GM19328 (cell line): ENCODE data around the gene SULT4A1.

ENCODE experiments used
- ATAC-seq: cut with Tn5 transposase; IDR thresholded peaks from one replicate; pipeline ENCODE4 v1.9.1; 2021; ENCODE audit warnings: mild to moderate bottlenecking, moderate library complexity; ENCODE audit not compliant: unreplicated experiment

SULT4A1 gene

DNA sequence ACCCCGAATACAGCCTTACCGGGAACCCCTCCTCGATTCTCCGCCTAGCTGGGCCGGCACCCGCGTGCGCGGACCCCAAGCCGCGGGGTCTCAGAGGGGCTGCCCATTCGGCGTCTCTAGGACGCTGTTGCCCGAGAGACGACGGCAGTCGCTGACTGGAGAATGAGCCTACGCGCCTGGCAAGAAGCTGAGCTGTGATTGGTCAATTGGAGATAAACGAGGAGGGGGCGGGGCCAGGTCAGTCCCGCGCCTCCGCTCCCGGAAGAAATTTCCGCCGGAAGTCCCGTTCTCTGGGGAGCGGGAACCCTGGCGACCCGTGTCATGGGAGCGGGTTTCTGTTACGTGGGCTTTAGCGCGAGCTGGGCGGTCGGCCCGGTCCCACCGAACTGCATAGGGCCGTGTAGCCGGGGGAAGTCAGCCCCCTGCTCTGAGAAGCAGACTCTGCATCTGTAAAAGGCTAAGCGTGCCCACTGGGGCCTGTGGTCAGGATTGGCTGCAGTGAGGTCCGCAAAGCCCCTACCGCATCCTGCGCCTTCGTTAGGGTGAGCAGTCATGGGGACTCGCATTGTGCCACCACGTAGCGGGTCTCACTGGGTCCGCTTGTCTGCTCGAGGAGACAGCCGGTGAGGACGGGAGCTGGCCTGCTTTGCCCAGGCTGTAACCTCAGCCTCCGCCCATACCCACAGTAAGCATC is 50.0 kb downstream of the SULT4A1 start, which contains the start of gene EFCAB6:
Gene EFCAB6, minus strand, starts transcription at position 157 of the 694 bp plus-strand sequence. CDS start 29,987 bp downstream, outside the sequence.
- peak; percentile 84 for ATAC-seq

DNA sequence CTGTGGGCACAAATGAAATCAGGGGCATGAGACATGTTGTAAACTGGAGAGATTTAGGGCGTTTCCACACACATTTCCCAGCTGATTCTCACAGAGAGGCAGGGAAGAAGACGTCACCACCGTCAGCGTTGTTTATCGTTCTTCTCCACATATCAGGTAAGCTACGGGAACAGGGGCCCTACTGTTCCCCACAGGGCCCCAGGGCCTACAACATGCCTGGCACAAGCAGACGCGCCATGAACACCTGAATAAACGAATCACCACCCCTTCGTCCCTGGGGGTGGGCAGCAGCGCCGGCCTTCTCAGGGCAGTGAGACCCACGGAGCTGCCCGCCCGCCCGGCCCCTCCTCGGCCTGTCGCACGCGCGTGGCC is 50.5 kb downstream of the SULT4A1 start:
- ATAC-seq: peak; percentile 23

DNA sequence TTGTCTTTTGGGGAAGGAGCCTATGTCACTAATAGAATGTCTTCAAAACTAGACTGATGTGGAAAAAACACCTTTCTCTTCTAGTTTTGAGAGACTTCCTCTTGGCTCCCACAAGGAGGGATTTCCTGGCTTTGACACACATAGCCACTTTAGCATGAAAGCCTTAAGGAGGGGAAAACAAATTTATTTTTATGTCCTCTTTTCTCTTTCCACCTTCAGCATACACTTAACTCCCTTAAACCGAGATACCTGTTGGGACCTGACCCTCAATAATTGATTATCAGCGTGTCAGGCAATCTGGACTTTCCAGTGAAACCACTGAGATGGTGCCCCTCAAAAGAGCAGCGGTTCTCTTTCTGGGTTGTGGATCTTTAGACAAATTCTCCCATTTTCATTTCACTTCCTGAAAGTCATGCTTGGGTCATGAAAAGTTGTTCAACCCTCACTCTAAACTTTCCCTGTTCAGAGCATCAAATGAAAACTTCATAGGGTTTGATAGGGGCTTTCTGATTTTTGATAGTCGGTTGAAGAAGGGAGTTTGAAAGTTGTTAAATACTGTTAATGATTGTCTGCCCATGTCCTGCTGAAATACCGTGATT is 59.3 kb downstream of the SULT4A1 start:
- ATAC-seq: no peak

DNA sequence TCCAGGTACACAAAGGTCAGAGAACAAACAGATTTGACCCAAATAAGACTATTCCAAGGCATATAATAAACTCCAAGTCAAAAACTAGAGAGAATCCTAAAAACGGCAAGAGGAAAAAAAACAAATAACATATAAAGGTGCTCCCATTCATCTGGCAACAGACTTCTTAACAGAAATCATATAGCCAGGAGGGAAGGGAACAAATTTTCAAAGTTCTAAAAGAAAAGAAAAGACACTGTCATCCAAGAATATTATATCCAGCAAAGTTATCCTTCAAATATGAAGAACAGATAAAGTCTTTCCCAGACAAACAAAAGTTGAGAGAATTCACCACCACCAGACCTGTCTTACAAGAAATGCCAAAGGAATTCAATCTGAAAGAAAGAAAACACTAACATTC is 61.3 kb downstream of the SULT4A1 start:
- no peak for ATAC-seq

DNA sequence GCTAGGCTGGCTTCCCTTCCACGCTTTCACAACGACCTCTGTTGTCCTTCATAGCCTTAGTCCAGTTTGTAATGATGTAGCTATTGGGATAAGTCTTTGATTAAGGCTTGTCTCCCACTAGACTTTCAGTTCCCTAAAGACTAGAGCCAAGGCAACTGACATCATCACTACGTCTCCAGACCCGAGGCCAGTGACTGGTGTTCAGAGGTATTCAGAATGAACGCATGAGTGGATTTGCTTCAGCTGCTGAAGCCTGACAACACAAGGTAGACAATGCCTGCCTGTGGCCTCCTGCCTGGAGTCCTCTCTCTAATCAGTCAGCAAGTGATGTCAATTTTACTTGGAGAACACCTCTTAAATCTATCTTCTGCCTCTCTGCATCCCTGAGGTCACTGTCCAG is 63.8 kb downstream of the SULT4A1 start:
- no peak for ATAC-seq

DNA sequence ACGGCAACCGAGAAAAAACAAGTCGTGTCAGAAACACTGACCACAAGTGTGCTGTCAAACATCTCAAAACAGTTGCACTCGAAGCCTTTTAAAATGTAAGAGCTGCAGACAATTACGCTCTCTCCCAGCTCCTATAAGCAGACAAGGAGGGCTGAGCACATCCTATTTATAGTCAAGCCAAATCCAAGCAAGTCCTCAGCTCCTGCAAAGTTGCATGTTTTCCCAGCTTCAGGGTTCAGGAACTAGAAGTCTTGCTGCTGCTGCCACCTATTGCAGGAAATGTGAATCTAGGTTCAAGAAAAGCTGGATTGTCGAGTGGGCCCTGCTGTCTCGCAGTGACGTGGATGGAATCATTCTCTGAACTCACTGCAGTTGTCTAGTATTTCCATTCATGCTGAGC is 65.7 kb downstream of the SULT4A1 start:
- no peak for ATAC-seq

DNA sequence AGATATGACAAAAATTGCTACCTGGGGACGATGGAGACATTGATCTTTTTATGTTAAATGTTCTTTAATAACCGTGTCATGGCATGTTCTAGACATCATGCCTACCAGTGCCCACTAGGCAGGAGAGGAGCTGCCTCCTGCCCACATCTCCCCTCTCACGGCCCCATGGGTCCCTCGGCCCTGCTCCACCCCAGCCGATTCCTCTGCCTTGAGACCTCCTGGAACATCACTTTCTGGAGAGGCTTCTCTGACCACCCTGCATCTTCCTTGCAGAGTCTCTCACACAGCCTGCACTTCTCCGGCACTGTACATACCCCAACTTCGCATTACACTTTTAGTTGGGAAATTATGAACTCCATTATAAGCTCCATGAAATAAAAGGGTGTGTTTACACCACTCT is 67.0 kb downstream of the SULT4A1 start:
- ATAC-seq: no peak

DNA sequence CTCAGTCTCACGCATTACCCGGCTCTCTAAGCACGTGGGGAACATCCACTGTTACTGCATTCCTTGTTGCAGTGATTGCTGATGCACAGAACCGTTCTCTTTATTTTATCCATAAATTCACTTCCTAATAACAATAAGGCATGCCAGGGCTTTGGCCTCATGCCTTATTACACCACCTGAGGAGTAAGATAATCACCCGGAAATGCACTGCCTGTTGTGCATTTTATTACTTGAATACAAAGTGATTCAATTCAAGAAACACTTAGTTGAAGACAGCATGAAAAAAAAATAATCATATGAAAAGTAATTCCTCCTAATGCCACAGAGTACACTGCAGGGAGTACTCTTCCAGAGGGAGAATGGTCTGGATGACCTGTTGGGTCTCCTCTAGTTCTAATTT is 69.4 kb downstream of the SULT4A1 start:
- ATAC-seq: no peak

DNA sequence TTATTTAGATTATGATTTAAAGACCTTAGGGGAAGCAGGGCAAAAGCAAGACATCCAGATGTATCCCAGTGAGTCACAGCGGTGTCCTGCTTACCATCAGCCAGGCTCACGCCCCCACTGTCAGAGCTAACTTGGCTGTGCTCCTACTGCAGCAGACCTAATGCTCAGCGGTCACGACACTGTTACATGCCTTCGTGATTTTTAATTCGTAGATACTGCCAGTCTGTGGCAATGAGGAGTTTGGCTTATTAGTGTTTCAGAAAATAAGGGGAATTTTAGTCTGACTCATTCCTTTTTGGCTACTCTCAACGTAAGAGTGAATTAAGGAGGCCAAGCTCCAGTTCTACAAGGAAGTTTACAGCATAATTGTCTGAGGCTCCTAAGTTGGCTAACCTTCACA is 72.9 kb downstream of the SULT4A1 start:
- ATAC-seq: no peak

DNA sequence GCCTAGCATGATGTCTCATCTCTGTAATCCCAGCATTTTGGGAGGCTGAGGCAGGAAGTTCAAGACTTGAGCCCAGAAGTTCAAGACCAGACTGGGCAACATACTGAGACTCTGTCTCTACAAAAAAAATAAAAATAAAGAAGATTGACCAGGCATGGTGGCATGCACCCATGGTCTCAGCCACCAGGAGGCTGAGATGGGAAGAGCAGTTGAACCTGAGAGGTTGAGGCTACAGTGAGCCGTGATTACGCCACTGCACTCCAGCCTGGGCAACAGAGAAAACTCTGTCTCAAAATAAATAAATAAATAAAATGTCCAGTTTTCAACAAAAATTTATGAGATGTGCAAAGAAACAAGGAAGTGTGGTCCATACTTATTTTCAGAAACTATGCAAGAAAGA is 78.5 kb downstream of the SULT4A1 start:
- no peak for ATAC-seq

DNA sequence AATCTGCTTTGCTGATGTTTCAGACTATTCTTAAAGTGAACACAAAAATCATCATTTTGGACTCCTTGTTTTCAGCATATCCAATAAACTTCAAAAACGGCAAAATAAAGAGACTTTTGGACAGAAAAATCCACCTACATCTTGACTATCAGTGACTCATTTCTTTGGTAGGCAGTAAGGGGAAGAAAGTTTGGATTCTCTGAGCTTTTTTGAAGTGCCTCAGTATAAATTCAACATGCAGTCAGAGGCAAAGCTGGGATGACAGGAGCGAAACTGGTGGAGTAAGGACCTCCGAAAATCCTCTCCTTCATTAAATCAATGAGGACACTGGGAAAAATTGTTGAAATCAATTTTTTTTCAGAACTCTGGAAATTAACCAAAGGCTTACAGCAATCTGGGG is 79.9 kb downstream of the SULT4A1 start:
- ATAC-seq: no peak

DNA sequence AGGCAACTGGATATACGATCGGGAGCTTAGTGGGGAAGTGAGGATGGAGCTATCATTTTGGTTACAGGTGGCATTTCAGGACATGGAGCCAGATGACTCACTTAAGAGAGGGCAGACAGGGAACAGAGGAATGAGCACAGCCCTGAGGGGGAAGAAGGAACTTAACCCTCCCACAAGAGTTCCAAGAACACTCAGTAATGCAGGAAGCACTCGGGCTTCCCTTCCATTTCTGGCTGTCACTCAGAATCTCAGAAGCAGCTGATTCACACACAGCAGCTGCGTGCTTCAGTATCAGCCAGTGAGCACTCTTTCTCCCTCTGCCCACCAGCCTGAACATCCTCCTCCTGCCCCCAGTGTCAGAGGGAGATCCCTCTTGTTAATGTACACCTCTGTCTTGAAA is 85.0 kb downstream of the SULT4A1 start:
- ATAC-seq: no peak

DNA sequence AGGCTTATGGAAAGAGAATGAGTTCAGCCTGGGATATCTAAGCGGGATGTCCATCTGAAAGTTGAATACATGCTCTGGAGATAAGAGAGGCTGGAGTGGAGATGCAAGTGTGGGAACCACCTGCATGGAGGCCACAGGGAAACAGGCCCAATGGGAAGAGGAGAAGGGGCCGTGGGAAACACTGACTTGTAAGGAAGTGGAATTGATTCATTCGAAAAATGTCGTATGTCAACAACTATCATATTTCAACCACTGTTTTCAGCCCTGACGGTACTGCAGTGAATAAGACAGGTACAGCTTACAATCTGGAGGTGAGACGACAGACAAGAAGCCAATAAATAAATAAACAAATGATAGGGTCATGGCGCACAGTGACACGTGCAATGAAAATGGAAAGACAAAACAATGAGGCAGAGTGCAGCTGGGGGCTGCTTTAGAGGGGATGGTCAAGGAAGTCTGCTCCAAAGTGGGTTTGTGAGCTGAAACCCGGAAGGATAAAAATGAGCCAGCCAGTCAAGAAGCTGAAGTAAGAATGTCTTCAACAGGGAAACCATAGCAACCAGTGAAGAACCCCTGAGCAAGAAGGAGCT is 86.1 kb downstream of the SULT4A1 start:
- no peak for ATAC-seq
